ENCODE data around the gene THRB.

DNA sequence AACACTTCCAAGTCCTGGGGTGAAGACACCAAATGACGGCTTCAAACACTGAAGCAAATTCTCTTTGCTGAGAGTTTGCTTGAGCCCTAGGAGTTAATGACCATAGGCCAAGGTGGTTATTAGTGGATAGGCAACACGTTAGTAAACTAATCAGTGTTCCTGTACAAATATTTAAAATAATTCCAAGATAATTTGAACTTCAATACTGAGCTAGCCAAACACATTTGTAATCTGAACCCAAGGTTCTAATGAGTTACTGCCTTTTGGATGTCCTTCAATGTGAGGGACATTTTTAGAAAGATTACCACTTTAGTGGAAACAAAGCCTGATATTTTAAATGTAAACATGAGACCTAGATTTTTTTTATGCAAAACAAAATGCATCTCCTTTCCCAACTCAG is 94.6 kb downstream of the THRB start:
- TF ChIP-seq, protein P1, sequence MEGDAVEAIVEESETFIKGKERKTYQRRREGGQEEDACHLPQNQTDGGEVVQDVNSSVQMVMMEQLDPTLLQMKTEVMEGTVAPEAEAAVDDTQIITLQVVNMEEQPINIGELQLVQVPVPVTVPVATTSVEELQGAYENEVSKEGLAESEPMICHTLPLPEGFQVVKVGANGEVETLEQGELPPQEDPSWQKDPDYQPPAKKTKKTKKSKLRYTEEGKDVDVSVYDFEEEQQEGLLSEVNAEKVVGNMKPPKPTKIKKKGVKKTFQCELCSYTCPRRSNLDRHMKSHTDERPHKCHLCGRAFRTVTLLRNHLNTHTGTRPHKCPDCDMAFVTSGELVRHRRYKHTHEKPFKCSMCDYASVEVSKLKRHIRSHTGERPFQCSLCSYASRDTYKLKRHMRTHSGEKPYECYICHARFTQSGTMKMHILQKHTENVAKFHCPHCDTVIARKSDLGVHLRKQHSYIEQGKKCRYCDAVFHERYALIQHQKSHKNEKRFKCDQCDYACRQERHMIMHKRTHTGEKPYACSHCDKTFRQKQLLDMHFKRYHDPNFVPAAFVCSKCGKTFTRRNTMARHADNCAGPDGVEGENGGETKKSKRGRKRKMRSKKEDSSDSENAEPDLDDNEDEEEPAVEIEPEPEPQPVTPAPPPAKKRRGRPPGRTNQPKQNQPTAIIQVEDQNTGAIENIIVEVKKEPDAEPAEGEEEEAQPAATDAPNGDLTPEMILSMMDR (IDR thresholded peaks at IDR 0.05; ENCODE audit: insufficient read depth, low read length, poor library complexity, severe bottlenecking): no peak
- TF ChIP-seq EZH2phosphoT487 (conservative IDR thresholded peaks at IDR 0.05; ENCODE audit: low read length): no peak

All from SU-DHL-6 (cell line).